Inflammatory macrophage treated with lipopolysaccharide for 1 hour (primary cell): ENCODE measurements around the gene ZNF425.
A peak's percentile ranks its signal among the peaks of the same experiment; 100 is the strongest.
"Not testable (repeated sequence)": the region's sequence is repeated elsewhere in the genome, so short reads cannot be mapped to it uniquely, and the experiment has no call there.

Experiments
- DNase-seq, 2 donors: peaks; one replicate each; pipeline ENCODE4 v3.0.0-alpha.2; 2020 to 2022

The ZNF425 gene

DNA sequence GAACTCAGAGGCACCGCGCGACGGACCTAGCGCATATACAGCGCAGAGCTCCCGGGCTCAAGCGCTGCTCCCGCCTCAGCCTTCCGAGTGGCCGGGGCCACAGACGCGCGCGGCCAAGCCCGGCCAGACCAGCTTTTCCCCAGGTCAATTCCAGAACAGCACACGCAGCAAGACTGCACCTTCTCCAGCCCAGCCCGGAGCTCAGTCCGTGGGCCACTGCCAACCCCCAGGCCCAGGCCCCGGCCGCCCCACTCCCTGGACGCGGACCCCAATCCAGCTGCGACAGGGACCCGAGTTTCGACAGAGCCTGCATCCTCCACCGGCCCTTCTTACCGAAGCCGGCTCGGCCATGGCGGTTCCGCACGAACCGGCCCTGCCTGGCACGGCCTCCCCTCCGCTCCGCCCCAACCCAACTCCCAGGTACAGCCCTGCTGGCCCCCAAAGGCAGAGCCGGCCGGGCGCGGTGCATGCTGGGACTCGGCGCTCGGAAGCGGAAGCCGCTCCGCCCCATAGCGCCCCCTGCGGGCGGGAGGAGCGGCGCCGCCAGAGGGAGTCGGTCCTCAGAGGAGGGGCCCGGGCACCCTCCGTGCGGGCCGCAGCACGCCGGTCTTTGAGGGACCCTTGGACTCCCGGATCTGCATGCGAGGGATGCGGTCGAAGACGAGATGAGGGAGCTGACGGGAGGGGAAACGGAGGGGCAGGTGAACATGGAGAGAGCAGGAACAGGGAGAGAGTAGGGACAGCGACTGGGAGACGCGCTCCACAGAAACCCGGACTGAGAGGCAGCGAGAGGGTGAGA lies at the start of gene ZNF425:
ZNF425 (minus strand) TSS at position 462 of the 799 bp plus-strand sequence; CDS start at position 351, 111 bp downstream.
- DNase-seq: peak; percentile 88 to 97

GRCh38 chr7:149175150-149175549 lies 49.0 kb upstream of the ZNF425 start:
- DNase-seq: no peak

GRCh38 chr7:149172534-149172920 lies 46.4 kb upstream of the ZNF425 start:
- DNase-seq: no peak

DNA sequence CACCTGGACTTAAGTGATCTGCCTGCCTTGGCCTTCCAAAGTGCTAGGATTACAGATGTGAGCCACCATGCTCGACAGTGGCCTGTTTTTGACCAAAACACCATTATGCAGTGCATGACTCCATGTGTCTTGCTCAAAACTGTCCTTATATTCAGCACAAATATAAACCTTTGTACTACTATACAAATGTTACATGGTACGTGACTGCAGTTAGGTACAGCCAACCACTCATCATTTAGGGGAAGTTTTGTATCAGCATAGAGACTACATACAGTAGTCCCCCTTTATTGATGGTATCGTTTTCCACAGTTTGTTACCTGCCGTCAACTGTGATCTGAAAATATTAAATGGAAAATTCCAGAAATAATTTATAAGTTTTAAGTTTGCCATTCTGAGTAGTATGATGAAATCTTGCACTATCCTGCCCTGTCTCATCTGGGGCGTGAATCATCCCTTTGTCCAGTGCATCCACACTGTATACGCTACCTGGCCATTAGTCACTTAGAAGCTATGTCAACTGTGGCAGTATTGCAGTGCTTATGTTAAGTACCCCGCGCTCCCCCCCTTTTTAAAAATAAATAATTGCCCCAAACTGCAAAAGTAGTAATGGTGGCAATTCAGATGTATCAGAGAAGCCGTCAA lies 45.9 kb upstream of the ZNF425 start:
- DNase-seq: no peak

DNA sequence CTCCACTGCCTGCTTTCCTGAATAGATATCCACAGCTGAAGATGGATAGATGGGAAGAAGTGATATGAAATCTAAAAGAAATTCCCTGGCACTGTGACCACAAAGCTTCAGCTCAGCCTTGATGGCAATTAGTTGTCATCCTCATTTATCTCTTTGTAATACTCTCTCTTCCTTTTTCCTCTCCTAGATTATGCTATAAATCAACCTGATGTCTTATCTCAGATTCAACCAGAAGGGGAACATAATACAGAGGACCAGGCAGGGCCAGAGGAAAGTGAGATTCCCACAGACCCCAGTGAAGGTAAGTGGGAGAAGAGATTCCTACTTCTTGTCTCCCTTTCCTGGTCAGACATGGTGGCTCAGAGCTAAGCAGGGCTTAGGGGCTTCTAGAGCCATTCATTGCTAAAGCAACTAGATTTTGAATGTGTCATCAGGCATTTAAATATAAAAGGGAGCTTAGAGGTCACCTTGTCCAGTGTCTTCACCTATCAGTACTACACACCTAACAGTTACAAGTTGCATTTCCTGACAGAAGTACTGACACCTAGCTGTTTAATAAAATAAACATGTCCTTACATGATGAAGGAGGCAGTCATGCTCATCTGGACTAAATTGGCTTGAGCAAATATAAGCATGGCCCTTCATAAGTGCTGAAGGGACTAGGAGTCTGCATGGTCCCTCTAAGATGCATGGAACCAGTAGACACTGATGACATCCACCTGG lies 40.7 kb upstream of the ZNF425 start:
- DNase-seq: no peak

- no peak for DNase-seq
Measured at GRCh38 chr7:149166142-149166541, 40.0 kb upstream of the ZNF425 start.

- no peak for DNase-seq
Measured at GRCh38 chr7:149161241-149161848, 35.2 kb upstream of the ZNF425 start.

DNA sequence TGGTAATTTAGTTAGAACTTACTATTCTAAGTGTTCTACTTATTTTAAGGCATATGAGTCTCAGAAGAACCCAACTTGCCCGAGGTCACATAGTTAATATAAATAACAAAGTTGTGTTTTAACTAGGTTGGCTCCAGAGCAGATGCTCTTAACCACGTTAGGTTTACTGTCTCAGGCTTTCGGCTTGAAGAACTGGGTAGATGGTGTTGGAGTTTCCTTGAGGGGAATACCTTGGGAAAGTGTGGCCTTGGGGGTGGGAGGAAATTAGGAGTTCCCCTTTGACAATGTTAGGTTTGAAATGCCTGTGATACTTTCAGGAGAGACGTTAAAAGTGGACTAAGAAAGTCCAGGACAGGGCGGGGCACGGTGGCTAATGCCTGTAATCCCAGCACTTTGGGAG lies 30.8 kb upstream of the ZNF425 start:
- DNase-seq: no peak

DNA sequence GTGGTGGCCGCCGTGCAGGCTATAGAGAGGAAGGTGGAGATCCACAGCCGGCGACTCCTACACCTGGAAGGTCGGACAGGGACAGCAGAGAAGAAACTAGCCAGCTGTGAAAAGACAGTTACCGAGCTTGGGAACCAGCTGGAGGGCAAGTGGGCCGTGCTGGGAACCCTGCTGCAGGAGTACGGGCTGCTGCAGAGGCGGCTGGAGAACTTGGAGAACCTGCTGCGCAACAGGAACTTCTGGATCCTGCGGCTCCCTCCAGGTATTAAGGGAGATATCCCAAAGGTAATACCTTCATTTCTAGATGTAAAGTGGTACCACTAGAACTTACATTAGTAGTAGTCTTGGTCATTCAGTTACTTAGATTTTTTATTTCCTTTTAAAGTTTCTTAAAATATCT lies 27.9 kb upstream of the ZNF425 start:
- DNase-seq: no peak

DNA sequence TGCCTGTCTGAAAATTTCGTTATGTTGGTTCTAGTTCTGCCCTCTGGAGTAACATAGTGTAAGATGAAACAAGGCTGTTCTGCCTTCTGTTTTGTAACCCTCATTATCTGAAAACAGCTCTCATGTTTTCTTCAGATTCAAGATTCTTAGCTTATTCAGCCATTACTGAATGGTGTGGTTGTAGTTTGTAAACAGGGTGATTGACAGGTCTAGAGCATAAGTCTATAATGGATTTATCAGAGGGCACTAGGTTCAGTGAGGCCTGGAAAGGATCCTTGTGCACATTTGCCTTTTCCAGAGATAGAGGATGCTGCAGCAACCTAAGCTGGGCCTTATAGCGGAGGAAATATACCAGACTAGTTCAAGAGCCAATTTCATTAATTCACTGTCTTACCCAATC lies 27.2 kb upstream of the ZNF425 start:
- DNase-seq: no peak

GRCh38 chr7:149150981-149151380 lies 24.9 kb upstream of the ZNF425 start:
- DNase-seq: no peak

DNA sequence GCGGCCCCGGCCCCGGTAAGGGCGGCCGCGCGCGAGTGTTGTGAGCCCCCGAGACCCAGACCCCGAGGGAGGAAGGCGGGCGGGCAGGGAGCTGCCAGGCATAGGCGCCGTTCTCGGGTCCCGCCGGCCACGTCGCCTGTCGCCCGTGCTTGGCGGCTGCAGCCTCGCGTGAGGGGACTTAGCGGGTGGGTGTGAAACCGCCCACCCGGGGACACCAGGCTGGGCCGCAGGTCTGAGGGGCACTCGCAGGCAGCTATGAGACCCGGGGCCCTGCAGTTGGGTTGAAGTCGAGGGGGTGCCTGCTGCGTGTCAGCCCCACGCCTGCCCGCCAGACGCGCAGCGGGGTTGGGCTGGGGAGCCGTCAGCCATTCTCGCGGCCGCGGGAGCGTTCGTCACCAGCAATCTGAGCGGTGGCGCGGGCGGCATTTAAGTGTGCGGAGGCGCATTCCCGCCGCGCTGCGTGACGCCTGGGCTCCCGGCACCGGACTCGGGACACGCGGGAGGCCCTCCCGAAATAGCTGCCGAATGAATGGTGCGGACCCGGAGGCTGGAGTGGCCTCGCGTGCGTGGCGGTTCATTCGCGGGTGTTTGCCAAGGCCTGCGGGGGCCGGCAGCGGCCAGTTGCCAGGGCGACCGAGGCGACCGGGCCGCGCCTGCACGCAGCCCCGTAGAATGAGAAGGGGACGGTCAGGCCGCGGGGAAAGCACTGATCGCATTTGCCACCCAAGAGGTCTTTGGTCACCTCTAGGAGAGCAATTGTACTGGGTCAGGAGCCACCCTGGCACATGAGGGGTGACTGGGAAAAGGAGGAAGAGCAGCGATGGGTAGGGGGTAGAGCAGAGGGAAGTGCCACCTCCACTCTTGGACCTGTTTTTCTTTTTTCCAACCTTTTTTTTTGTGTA lies 21.9 kb upstream of the ZNF425 start:
- peak; percentile 42 to 46 for DNase-seq

DNA sequence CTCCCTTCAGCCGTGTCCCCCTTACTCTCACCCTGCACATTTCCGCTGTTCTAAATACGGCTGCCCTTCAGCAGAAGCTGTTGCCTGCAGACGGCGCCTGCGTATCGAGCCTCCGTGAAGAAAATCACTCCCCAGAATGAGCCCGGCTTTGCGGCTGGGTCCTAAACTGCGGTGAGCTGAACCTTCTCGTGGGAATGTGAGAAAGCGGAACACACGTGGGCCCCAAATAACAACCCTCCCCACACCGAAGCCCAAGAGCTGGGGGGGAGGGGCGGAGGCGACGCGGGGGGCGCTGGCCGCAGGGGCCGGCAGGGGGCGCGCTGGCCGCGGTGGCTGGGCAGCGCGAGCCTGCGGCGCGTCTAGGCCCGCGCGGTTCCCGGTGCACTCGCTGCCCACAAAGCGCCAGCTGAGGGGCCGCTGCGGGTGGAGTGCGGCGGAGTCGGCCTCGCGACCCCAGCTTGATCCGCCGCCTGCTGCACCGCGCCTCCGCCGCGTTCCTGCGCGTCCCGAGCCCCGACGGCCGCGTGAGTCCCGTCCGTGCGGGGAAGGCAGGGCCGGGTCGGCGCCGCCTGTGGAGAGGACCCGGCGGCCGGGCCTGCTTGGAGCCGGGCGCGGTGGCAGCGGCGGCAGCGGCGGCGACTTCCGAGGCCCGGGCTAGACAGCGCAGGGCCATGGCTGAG lies 21.1 kb upstream of the ZNF425 start, which contains the start of gene ZNF398:
ZNF398 (plus strand) TSS at position 382 of the 680 bp plus-strand sequence; CDS start at position 672, 290 bp downstream.
- DNase-seq: peak; percentile 74 to 87

- DNase-seq: peak; percentile 31 to 58
Measured at GRCh38 chr7:149145031-149145845, 19.1 kb upstream of the ZNF425 start.

DNA sequence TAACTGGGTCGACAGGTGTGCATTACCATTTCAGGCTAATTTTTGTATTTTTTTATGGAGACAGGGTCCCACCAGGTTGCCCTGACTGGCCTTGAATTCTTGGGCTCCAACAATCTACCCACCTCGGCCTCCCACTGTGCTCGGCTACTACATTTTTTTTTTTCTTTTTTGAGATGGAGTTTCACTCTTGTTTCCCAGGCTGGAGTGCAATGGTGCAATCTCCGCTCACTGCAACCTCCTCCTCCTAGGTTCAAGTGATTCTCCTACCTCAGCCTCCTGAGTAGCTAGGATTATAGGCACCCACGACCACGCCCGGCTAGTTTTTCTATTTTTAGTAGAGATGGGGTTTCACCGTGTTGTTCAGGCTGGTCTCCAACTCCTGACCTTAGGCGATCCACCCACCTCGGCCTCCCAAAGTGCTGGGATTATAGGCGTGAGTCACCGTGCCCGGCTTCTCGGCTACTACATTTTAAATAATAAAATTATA lies 18.4 kb upstream of the ZNF425 start:
- not testable (repeated sequence) for DNase-seq

GRCh38 chr7:149141893-149142292 lies 15.8 kb upstream of the ZNF425 start:
- DNase-seq: no peak

DNA sequence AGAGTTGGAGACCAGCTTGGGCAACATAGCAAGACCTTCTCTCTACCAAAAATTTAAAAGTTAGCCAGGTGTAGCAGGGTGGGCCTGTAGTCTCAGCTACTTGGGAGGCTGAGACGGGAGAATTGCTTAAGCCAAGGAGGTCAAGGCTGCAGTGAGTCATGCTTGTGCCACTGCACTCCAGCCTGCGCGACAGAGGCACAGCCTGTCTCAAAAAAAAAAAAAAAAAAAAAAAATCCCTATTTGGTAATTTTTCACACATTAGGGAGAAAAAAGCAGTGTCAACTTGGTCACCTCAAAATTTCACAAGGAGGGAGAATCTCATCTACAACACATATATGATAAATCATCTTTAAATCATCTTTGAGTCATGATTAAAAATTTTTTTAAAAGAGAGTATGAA lies 14.7 kb upstream of the ZNF425 start:
- DNase-seq: peak; percentile 75 to 86

DNA sequence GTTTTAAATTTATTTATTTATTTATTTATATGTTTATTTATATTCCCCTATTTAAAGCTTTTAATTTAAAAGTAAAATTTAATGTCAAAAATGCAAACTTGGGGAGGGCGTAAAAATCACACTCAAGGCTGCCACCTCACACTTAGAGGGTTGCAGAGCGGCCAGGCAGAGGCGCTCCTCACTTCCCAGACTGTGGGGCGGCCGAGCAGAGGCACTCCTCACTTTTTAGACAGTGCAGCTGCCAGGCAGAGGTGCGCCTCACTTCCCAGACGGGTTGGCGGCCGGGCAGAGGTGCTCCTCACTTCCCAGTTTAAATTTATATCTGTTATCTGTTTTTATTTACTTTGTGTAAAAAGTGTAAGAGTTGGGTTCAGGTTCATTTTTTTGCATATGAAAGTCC lies 10.0 kb upstream of the ZNF425 start:
- DNase-seq: no peak

- no peak for DNase-seq
Measured at GRCh38 chr7:149133028-149133710, 7.0 kb upstream of the ZNF425 start.
